HCT116 (cell line): ENCODE measurements around the gene SLC27A1. TPM values are rescaled to one million over a fixed set of nuclear protein-coding genes. Genes with fewer than 3 reads are reported as not detected.
"Not testable (repeated sequence)": the region's sequence is repeated elsewhere in the genome, so short reads cannot be mapped to it uniquely, and the experiment has no call there.

Experiments
- ATAC-seq: fragments of 200-7000 bp; cut with Tn5 transposase; 2 replicates; pipeline ENCODE4 v1.9.1; 2020; ENCODE audit warnings: mild to moderate bottlenecking, moderate library complexity
- BruUV-seq: library from RNA; stranded (reverse); fragments of 400-500 nt; replicated peaks from 2 replicates; lab custom pipeline; 2021; lab: Mats Ljungman, UMichigan
- CTCF ChIA-PET: fragments of 300-600 bp; sonication (Branson Sonifier 250); formaldehyde crosslinking; loops from one replicate; lab custom pipeline; 2021; ENCODE audit warnings: antibody characterized with exemption; lab: Charles Lee
- POLR2A ChIA-PET: fragments of 300-600, 350-600 bp; sonication (Branson Sonifier 250); formaldehyde crosslinking; loops from one replicate; lab custom pipeline; 2021; ENCODE audit warnings: antibody characterized with exemption; lab: Charles Lee
- RAD21 ChIA-PET, 2 experiments: fragments of 300-600 bp; sonication (Branson Sonifier 250); formaldehyde crosslinking; loops; one replicate each; lab custom pipeline; 2023; ENCODE audit warnings: low total read pairs in 2 of 2; ENCODE audit not compliant: uncharacterized antibody in 2 of 2, unreplicated experiment in 2 of 2, low non-redundant PET in 1 of 2; lab: Charles Lee
- DNase-seq: peaks from one replicate; pipeline ENCODE4 v3.0.0-alpha.2; 2010; ENCODE audit warnings: low read depth, low spot score
- H2AFZ ChIP-seq: fragments of 200-600 bp; shearing (Covaris generic), sonication (generic); 2 replicates; pipeline ENCODE4 v1.6.1; 2017; ENCODE audit warnings: low read depth, mixed run types, mixed read lengths, antibody characterized with exemption, low read length; ENCODE audit not compliant: poor library complexity, severe bottlenecking
- H3K27ac ChIP-seq: 2 replicates; pipeline ENCODE4 v1.5.1; 2012; ENCODE audit warnings: low read depth, low read length
- H3K27me3 ChIP-seq: fragments of 200-600 bp; sonication (generic); 2 replicates; pipeline ENCODE4 v1.6.1; 2016; ENCODE audit warnings: mixed run types, low read length, mixed read lengths; ENCODE audit not compliant: insufficient read depth
- H3K36me3 ChIP-seq, 2 experiments: fragments of 200-500 bp in 1 of 2; fragments of 200-600 bp in 1 of 2; sonication (Bioruptor generic) in 1 of 2; sonication (generic) in 1 of 2; 2 replicates each; pipeline versions ENCODE4 v1.5.1 to v1.6.1; 2014 to 2016; ENCODE audit warnings: low read length in 2 of 2, inconsistent platforms in 1 of 2, mixed read lengths in 1 of 2, mixed run types in 1 of 2; ENCODE audit not compliant: insufficient read depth in 2 of 2, control insufficient read depth in 1 of 2
- H3K4me1 ChIP-seq, 2 experiments: fragments of 200-600 bp in 1 of 2; sonication (generic) in 1 of 2; 2 replicates each; pipeline versions ENCODE4 v1.5.1 to v1.6.1; 2012 to 2017; ENCODE audit warnings: low read length in 2 of 2, inconsistent platforms in 1 of 2, mild to moderate bottlenecking in 1 of 2, mixed read lengths in 1 of 2, mixed run types in 1 of 2, moderate library complexity in 1 of 2; ENCODE audit not compliant: insufficient read depth in 2 of 2, control insufficient read depth in 1 of 2
- H3K4me2 ChIP-seq: fragments of 200-600 bp; sonication (generic); 2 replicates; pipeline ENCODE4 v1.6.1; 2017; ENCODE audit warnings: mixed run types, low read length, mixed read lengths
- H3K4me3 ChIP-seq, 2 experiments: fragments of 200-600 bp in 1 of 2; sonication (generic) in 1 of 2; replicated peaks in 1 of 2; 2 replicates each; pipeline ENCODE4 v1.5.1; 2011 to 2016; ENCODE audit warnings: low read length in 2 of 2, control low read depth in 1 of 2, low read depth in 1 of 2, mild to moderate bottlenecking in 1 of 2, mixed read lengths in 1 of 2, mixed run types in 1 of 2
- H3K79me2 ChIP-seq: fragments of 200-600 bp; sonication (generic); 2 replicates; pipeline ENCODE4 v1.6.1; 2017; ENCODE audit warnings: mild to moderate bottlenecking, mixed run types, low read length, moderate library complexity, mixed read lengths; ENCODE audit not compliant: insufficient read depth
- H3K9ac ChIP-seq: fragments of 200-600 bp; sonication (generic); 2 replicates; pipeline ENCODE4 v1.6.1; 2016; ENCODE audit warnings: low read length, mixed read lengths
- H3K9me2 ChIP-seq: fragments of 200-600 bp; sonication (generic), shearing (Covaris generic); 2 replicates; pipeline ENCODE4 v1.6.1; 2017; ENCODE audit warnings: mixed run types, mild to moderate bottlenecking, moderate library complexity; ENCODE audit not compliant: insufficient read depth
- H3K9me3 ChIP-seq, 2 experiments: fragments of 200-500 bp in 1 of 2; fragments of 200-600 bp in 1 of 2; sonication (Bioruptor generic) in 1 of 2; sonication (generic) in 1 of 2; 2 replicates each; pipeline ENCODE4 v1.6.1; 2014 to 2017; ENCODE audit warnings: low read length in 2 of 2, mixed read lengths in 2 of 2, inconsistent platforms in 1 of 2, low read depth in 1 of 2, mild to moderate bottlenecking in 1 of 2, mixed run types in 1 of 2, moderate library complexity in 1 of 2; ENCODE audit not compliant: control insufficient read depth in 1 of 2, insufficient read depth in 1 of 2
- H4K20me1 ChIP-seq: fragments of 200-600 bp; sonication (generic), shearing (Covaris generic); 2 replicates; pipeline ENCODE4 v1.6.1; 2017; ENCODE audit warnings: mixed run types, mild to moderate bottlenecking, moderate library complexity; ENCODE audit not compliant: insufficient read depth
- CEBPB ChIP-seq: IDR thresholded peaks from 2 replicates; pipeline ENCODE4 v1.6.1; 2012; ENCODE audit warnings: low read depth
- JUND ChIP-seq: IDR thresholded peaks from 2 replicates; pipeline ENCODE4 v1.6.1; 2012
- POLR2AphosphoS5 ChIP-seq: IDR thresholded peaks from 2 replicates; pipeline ENCODE4 v1.6.1; 2011; ENCODE audit warnings: mild to moderate bottlenecking, low read depth, low read length, moderate library complexity
- SRF ChIP-seq: IDR thresholded peaks from 2 replicates; pipeline ENCODE4 v1.6.1; 2012; ENCODE audit warnings: low read depth
- TCF7L2 ChIP-seq: IDR thresholded peaks from 2 replicates; pipeline ENCODE4 v1.7.0; 2011; ENCODE audit warnings: borderline replicate concordance, inconsistent platforms; ENCODE audit not compliant: insufficient read depth, insufficient read length; ENCODE audit errors: extremely low read depth
- ZNF274 ChIP-seq: fragments of 200-500 bp; sonication (Bioruptor generic); IDR thresholded peaks from 2 replicates; pipeline ENCODE4 v1.6.1; 2014; ENCODE audit warnings: mild to moderate bottlenecking, low read depth, low read length, inconsistent platforms
- intact Hi-C: fragments of 100-400 bp; cut with micrococcal nuclease; formaldehyde crosslinking; loops from 2 replicates; pipeline ENCODE4 v1.10.0; 2022
- total RNA-seq: library from RNA; stranded (reverse); gene quantifications from one replicate; pipeline ENCODE4 v1.2.1, GENCODE V29; 2021; ENCODE audit not compliant: unreplicated experiment

Gene SLC27A1
- total RNA-seq, 1 experiment from 2014 or later: 22.5 TPM

DNA sequence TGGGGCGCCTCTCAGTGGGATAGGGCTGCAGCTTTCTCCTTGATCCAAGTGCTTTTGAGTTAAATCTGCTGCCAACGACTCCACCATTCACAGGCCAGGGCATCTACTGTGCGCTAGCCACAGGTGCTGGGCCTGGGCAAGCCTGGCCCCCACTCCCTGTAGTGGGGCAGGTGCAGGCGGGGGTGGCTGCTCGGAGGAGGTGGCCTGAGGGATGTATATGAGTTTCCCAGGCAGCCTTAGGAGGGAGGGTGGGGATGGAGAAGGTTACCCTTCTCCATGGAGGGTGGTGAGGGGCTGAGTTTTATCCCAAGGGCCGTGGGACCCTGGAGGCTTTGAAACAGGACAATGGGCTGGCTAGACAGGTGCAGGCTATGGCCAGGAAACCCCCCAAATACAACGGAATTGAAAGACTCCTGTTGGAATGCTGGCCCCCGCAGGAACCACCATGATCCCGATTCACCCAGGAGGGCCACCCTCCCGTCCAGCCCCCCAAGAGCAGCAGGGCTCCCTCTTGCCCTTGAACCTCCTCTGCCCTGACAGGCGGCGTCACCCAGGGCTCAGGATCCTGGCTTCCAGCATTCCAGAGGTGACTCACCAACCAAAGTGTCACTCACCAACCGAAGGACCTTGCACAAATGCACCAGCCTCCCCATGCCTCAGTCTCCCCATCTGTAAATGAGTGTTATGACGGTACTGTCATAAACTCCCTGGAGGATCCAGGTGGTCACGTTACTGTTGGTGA lies 45.3 kb downstream of the SLC27A1 start:
- no peak overlapping the region for H3K27ac ChIP-seq
- no peak overlapping the region for H3K9ac ChIP-seq
- RAD21 ChIA-PET: no interaction called here
- peak; percentile 42; the same call in 1 of the 2 replicates for TF ChIP-seq JUND
- peak; percentile 25; the same call in 1 of the 2 replicates for TF ChIP-seq POLR2AphosphoS5
- no peak for TF ChIP-seq TCF7L2
- TF ChIP-seq, all 23 proteins: peak for 2
- H3K36me3 ChIP-seq: peaks cover 0 to 8% of the 10 kb centered on the region in 2 experiments; a peak in 1 of 4 replicates
- H2AFZ ChIP-seq: no peak overlapping the region
- H3K27me3 ChIP-seq: no peaks in the 10 kb centered on the region
- H3K4me3 ChIP-seq: no peak overlapping the region
- BruUV-seq: no TSS peak
- peaks cover 0 to 9% of the 10 kb centered on the region in 2 experiments; a peak in 1 of 4 replicates for H3K9me3 ChIP-seq
- peak overlapping the region; percentile 39 for H3K4me2 ChIP-seq
- no peaks in the 10 kb centered on the region for H4K20me1 ChIP-seq
- DNase-seq (no peak), ATAC-seq (no peak)
- peaks cover 20 to 38% of the 10 kb centered on the region in 2 experiments for H3K4me1 ChIP-seq
- peaks cover 8% of the 10 kb centered on the region for H3K79me2 ChIP-seq
- CTCF ChIA-PET: no interaction called here
- POLR2A ChIA-PET: no interaction called here
- intact Hi-C loops: no loop called here
- H3K9me2 ChIP-seq: no peaks in the 10 kb centered on the region

DNA sequence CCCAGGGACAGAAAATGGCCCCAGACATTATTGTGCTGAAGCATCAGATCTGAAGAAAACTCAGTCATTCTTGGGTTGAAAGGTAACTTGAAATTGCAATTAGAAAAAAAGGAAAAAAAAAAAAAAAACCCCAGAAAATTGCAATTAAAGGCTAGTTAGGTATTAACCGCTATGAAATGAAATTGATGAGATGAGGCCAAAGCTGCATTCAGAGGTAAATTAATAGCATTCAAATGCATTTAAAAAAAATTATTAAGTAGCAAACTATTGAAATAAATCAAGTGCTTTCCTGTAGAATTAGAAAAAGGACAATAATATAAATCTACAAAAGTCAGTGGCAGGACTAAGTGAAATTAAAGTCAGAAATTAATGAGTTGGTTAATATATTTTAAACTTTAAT lies 47.6 kb downstream of the SLC27A1 start:
- ChIA-PET RAD21 (no interaction called here), POLR2A (no interaction called here), CTCF (no interaction called here)
- TF ChIP-seq CEBPB: no peak
- no peak for TF ChIP-seq ZNF274
- no peak for TF ChIP-seq SRF
- Histone ChIP-seq H3K4me2 (no peak overlapping the region), H2AFZ (no peak overlapping the region), H3K79me2 (no peaks in the 10 kb centered on the region), H4K20me1 (no peaks in the 10 kb centered on the region), H3K4me3 (no peak overlapping the region), H3K9ac (no peak overlapping the region), H3K9me3 (peaks cover 0 to 9% of the 10 kb centered on the region in 2 experiments; a peak in 1 of 4 replicates), H3K27ac (no peak overlapping the region), H3K36me3 (peaks cover 0 to 8% of the 10 kb centered on the region in 2 experiments; a peak in 1 of 4 replicates), H3K9me2 (no peaks in the 10 kb centered on the region), H3K4me1 (peaks cover 15 to 30% of the 10 kb centered on the region in 2 experiments), H3K27me3 (no peaks in the 10 kb centered on the region)
- BruUV-seq: no TSS peak
- no peak for ATAC-seq
- intact Hi-C loops: no loop called here
- no peak for DNase-seq

DNA sequence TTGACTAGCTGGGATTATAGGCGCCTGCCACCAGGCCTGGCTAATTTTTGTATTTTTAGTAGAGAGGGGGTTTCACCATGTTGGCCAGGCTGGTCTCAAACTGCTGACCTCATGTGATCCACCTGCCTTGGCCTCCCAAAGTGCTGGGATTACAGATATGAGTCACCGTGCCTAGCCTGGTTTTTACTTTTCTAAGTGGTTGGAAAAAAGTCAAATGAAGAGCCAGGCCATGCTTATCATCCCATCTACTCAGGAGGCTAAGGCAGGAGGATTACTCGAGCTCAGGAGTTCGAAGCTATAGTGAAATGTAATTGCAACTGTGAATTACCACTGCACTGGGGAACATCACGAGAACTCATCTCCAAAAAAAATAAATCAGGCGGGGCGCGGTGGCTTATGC lies 48.3 kb downstream of the SLC27A1 start:
- H3K9me3 ChIP-seq, H3K27me3 ChIP-seq, H3K9ac ChIP-seq, ATAC-seq, H2AFZ ChIP-seq, H3K4me3 ChIP-seq, H4K20me1 ChIP-seq, POLR2A ChIA-PET, H3K27ac ChIP-seq, H3K4me2 ChIP-seq, DNase-seq, H3K36me3 ChIP-seq, CTCF ChIA-PET, RAD21 ChIA-PET, BruUV-seq, intact Hi-C loops, H3K79me2 ChIP-seq, H3K9me2 ChIP-seq: not testable (repeated sequence)
- peaks cover 12 to 23% of the 10 kb centered on the region in 2 experiments for H3K4me1 ChIP-seq
